Measurements from ENCODE around the gene RAB34. TPM values are rescaled to one million over a fixed set of nuclear protein-coding genes. Genes with fewer than 3 reads are reported as not detected.

The RAB34 gene
- total and polyA plus RNA-seq, 2 donors (not counting 1 experiment from before 2014, with no cell fraction given) = 17.1 to 18.0 TPM

DNA sequence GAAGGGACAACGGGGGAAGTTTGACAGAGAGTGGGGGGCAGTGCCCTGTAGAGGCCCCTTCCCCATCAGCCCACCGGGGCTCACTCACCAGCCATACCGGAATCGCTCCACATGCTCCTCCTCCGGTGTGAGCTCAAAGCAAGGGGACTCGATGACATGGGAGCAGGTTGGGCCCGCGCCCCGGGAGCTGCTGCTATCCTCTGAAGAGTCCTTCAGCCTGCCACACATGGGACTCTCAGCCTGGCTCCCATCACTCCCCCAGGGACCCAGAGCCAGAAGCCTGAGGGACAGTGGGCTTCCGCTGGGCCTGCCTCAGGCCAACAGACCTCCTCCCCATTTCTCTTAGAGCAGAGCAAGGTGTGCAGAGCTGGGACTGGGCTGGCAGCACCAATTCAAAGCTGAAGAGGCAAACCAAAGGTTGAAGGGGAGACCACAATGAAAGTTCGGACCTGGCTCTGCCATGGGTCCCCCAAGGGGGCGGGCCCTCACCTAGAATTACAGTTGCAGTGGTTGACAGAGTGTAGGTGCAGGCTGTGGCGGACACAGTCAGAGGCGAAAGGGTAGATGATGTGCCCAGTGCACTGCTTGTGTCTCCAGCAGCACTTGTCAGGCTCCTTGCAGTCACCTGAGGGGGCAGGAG is 13.3 kb downstream of the RAB34 start:
- ATAC-seq (ENCODE audit: low read depth) (no peak), DNase-seq (no peak)
- Histone ChIP-seq H3K79me2 (ENCODE audit: control insufficient read depth, insufficient read depth, low read length) (no peaks in the 10 kb centered on the region), H3K9ac (ENCODE audit: low read length) (no peak overlapping the region), H2AFZ (ENCODE audit: insufficient read depth, low read depth, low read length, poor library complexity, severe bottlenecking) (no peak overlapping the region), H3K4me1 (ENCODE audit: control insufficient read depth in 2 of 2, insufficient read depth in 2 of 2, low read length in 2 of 2) (no peaks in the 10 kb centered on the region), H3K9me3 (ENCODE audit: control extremely low read depth in 1 of 3, control insufficient read depth in 2 of 3, insufficient read depth in 1 of 3, low read length in 2 of 3) (no peaks in the 10 kb centered on the region), H3K27ac (ENCODE audit: low read length in 2 of 2) (no peak overlapping the region), H3K27me3 (replicated peaks in 1 of 4; ENCODE audit: control extremely low read depth in 1 of 4, control insufficient read depth in 3 of 4, insufficient read depth in 4 of 4, low read length in 3 of 4) (no peaks in the 10 kb centered on the region), H3K4me2 (replicated peaks; ENCODE audit: low read depth, low read length, poor library complexity, severe bottlenecking) (no peak overlapping the region), H3K36me3 (replicated peaks in 1 of 2; ENCODE audit: control extremely low read depth in 1 of 2, control insufficient read depth in 1 of 2, extremely low read depth in 1 of 2, insufficient read depth in 2 of 2, low read length in 1 of 2) (peaks cover 0 to 46% of the 10 kb centered on the region in 2 experiments), H3K4me3 (ENCODE audit: control extremely low read depth in 1 of 5, extremely low read depth in 1 of 5, insufficient read depth in 1 of 5, low read depth in 2 of 5, low read length in 4 of 5) (no peak overlapping the region), H4K20me1 (ENCODE audit: control insufficient read depth, insufficient read depth, low read length, poor library complexity, severe bottlenecking) (no peaks in the 10 kb centered on the region)
- Mint-ChIP-seq H3K9me3 (ENCODE audit: insufficient read depth) (no peaks in the 10 kb centered on the region), H3K4me3 (no peak overlapping the region), H3K27me3 (no peaks in the 10 kb centered on the region), H3K27ac (no peak overlapping the region), H3K4me1 (no peaks in the 10 kb centered on the region)
- intact Hi-C loops (cut with micrococcal nuclease) = no loop called here
- TF ChIP-seq EZH2 (IDR thresholded peaks at IDR 0.05; ENCODE audit: borderline replicate concordance, insufficient read depth, low read depth, low read length, poor library complexity, severe bottlenecking) = no peak
- TF ChIP-seq CTCF (IDR thresholded peaks at IDR 0.05) = no peak
- 96% methylated on average over 12 of the region's 14 CpGs for WGBS (ENCODE audit: insufficient coverage)
- ChIA-PET CTCF (interaction anchor here (0.6 kb wide), 1 partner anchor 516 kb away, joined by 4 read pairs; no protein-coding TSS in a partner anchor), POLR2A (no interaction called here)

GRCh38 chr17:28703552-28704218 is 14.0 kb downstream of the RAB34 start:
- H3K79me2 ChIP-seq (ENCODE audit: control insufficient read depth, insufficient read depth, low read length) = no peaks in the 10 kb centered on the region
- ChIA-PET POLR2A (no interaction called here), CTCF (no interaction called here)
- H3K9ac ChIP-seq (ENCODE audit: low read length) = no peak overlapping the region
- DNase-seq = no peak
- H3K4me1 ChIP-seq (ENCODE audit: control insufficient read depth in 2 of 2, insufficient read depth in 2 of 2, low read length in 2 of 2) = no peaks in the 10 kb centered on the region
- intact Hi-C loops (cut with micrococcal nuclease) = no loop called here
- H3K4me3 ChIP-seq (ENCODE audit: control extremely low read depth in 1 of 5, extremely low read depth in 1 of 5, insufficient read depth in 1 of 5, low read depth in 2 of 5, low read length in 4 of 5) = no peak overlapping the region
- no peak for ATAC-seq (ENCODE audit: low read depth)
- no peaks in the 10 kb centered on the region for H3K27me3 ChIP-seq (replicated peaks in 1 of 4; ENCODE audit: control extremely low read depth in 1 of 4, control insufficient read depth in 3 of 4, insufficient read depth in 4 of 4, low read length in 3 of 4)
- H3K27ac ChIP-seq (ENCODE audit: low read length in 2 of 2) = no peak overlapping the region
- 97% methylated on average over 12 of the region's 16 CpGs for WGBS (ENCODE audit: insufficient coverage)
- H3K4me1 Mint-ChIP-seq = no peaks in the 10 kb centered on the region
- no peaks in the 10 kb centered on the region for H3K9me3 Mint-ChIP-seq (ENCODE audit: insufficient read depth)
- peaks cover 0 to 52% of the 10 kb centered on the region in 2 experiments for H3K36me3 ChIP-seq (replicated peaks in 1 of 2; ENCODE audit: control extremely low read depth in 1 of 2, control insufficient read depth in 1 of 2, extremely low read depth in 1 of 2, insufficient read depth in 2 of 2, low read length in 1 of 2)
- no peak overlapping the region for H3K4me2 ChIP-seq (replicated peaks; ENCODE audit: low read depth, low read length, poor library complexity, severe bottlenecking)
- no peaks in the 10 kb centered on the region for H4K20me1 ChIP-seq (ENCODE audit: control insufficient read depth, insufficient read depth, low read length, poor library complexity, severe bottlenecking)
- no peaks in the 10 kb centered on the region for H3K27me3 Mint-ChIP-seq
- H2AFZ ChIP-seq (ENCODE audit: insufficient read depth, low read depth, low read length, poor library complexity, severe bottlenecking) = no peak overlapping the region
- no peak overlapping the region for H3K4me3 Mint-ChIP-seq
- no peak for TF ChIP-seq EZH2 (IDR thresholded peaks at IDR 0.05; ENCODE audit: borderline replicate concordance, insufficient read depth, low read depth, low read length, poor library complexity, severe bottlenecking)
- no peak for TF ChIP-seq CTCF (IDR thresholded peaks at IDR 0.05)
- no peaks in the 10 kb centered on the region for H3K9me3 ChIP-seq (ENCODE audit: control extremely low read depth in 1 of 3, control insufficient read depth in 2 of 3, insufficient read depth in 1 of 3, low read length in 2 of 3)
- no peak overlapping the region for H3K27ac Mint-ChIP-seq
